Liver (tissue), 9 donors: Measurements from ENCODE around the gene PLK3. TPM values are rescaled to one million over a fixed set of nuclear protein-coding genes. Genes with fewer than 3 reads are reported as not detected.
A peak's percentile ranks its signal among the peaks of the same experiment; 100 is the strongest.

Experiments
- DNase-seq: peaks from one replicate; pipeline ENCODE4 v3.0.0-alpha.2; 2017; ENCODE audit warnings: low spot score
- H3K27ac ChIP-seq, 2 donors: one replicate each; pipeline ENCODE4 v1.7.0; 2013; ENCODE audit warnings: inconsistent platforms in 2 of 2, low read length in 2 of 2, control low read depth in 1 of 2, low read depth in 1 of 2, mild to moderate bottlenecking in 1 of 2
- H3K27me3 ChIP-seq, 4 donors: one replicate each; pipeline versions ENCODE4 v1.6.1 to v1.7.0; 2013; ENCODE audit warnings: low read length in 3 of 4, inconsistent platforms in 1 of 4, mild to moderate bottlenecking in 1 of 4, moderate library complexity in 1 of 4; ENCODE audit not compliant: control insufficient read depth in 4 of 4, insufficient read depth in 4 of 4
- H3K36me3 ChIP-seq, 4 donors: one replicate each; pipeline versions ENCODE4 v1.6.1 to v1.7.0; 2013; ENCODE audit warnings: low read length in 3 of 4, mild to moderate bottlenecking in 3 of 4, low read depth in 1 of 4, moderate library complexity in 1 of 4; ENCODE audit not compliant: control insufficient read depth in 4 of 4, insufficient read depth in 3 of 4
- H3K4me1 ChIP-seq, 4 donors: one replicate each; pipeline versions ENCODE4 v1.6.1 to v1.7.0; 2013; ENCODE audit warnings: low read length in 3 of 4, mild to moderate bottlenecking in 3 of 4, moderate library complexity in 1 of 4; ENCODE audit not compliant: control insufficient read depth in 4 of 4, insufficient read depth in 4 of 4
- H3K4me3 ChIP-seq, 3 donors: one replicate each; pipeline versions ENCODE4 v1.6.1 to v1.7.0; 2013; ENCODE audit warnings: low read length in 3 of 3, control low read depth in 1 of 3, low read depth in 1 of 3, mild to moderate bottlenecking in 1 of 3
- H3K9ac ChIP-seq, 2 donors: one replicate each; pipeline ENCODE4 v1.7.0; 2013; ENCODE audit warnings: low read length in 2 of 2, mild to moderate bottlenecking in 2 of 2, moderate library complexity in 2 of 2, control low read depth in 1 of 2, low read depth in 1 of 2
- H3K9me3 ChIP-seq, 4 donors: one replicate each; pipeline versions ENCODE4 v1.6.1 to v1.7.0; 2013; ENCODE audit warnings: low read length in 3 of 4; ENCODE audit not compliant: control insufficient read depth in 4 of 4
- EGR1 ChIP-seq, 2 donors: IDR thresholded peaks; 2 replicates each; pipeline ENCODE4 v1.6.1; 2016 to 2018; ENCODE audit warnings: antibody characterized with exemption in 2 of 2, low read depth in 2 of 2
- GABPA ChIP-seq, 2 donors: IDR thresholded peaks in 1 of 2; conservative IDR thresholded peaks in 1 of 2; 2 replicates each; pipeline ENCODE4 v1.6.1; 2016; ENCODE audit warnings: antibody characterized with exemption in 2 of 2, mild to moderate bottlenecking in 1 of 2, moderate library complexity in 1 of 2
- RXRA ChIP-seq, 2 donors: IDR thresholded peaks; 2 replicates each; pipeline ENCODE4 v1.6.1; 2017 to 2018; ENCODE audit warnings: antibody characterized with exemption in 2 of 2, mild to moderate bottlenecking in 1 of 2
- YY1 ChIP-seq: IDR thresholded peaks from 2 replicates; pipeline ENCODE4 v1.6.1; 2016; ENCODE audit warnings: antibody characterized with exemption, mild to moderate bottlenecking
- WGBS: extraction: QIAGEN DNeasy Blood & Tissue Kit; methylation state at CpG from one replicate; pipeline ENCODE4 v1.1.7; 2013; 5-methylcytosine and 5-hydroxymethylcytosine counted together
- polyA plus RNA-seq, 2 donors: library from polyadenylated mRNA; stranded (reverse) in 1 of 2; unstranded in 1 of 2; fragments of 200-250 nt in 1 of 2; fragments of >200 nt in 1 of 2; fragmentation: Nextera tagmentation in 1 of 2; extraction: Ambion mirVana in 1 of 2; gene quantifications; one replicate each; pipeline versions ENCODE4 v1.2.1 to v1.2.3, GENCODE V29; 2013 to 2015
- total RNA-seq, 2 donors: library from RNA; depleted of rRNA; stranded (reverse); fragments of >200 nt; gene quantifications; one replicate each; pipeline ENCODE4 v1.2.3, GENCODE V29; 2014
- TF ChIP-seq, protein P1 (sequence below): IDR thresholded peaks from 2 replicates; pipeline ENCODE4 v1.6.1; 2016; ENCODE audit warnings: antibody characterized with exemption
- TF ChIP-seq, protein P2 (sequence below): IDR thresholded peaks from 2 replicates; pipeline ENCODE4 v1.6.1; 2016; ENCODE audit warnings: antibody characterized with exemption, mild to moderate bottlenecking
- donor health status: healthy.
- donor health status: healthy.
- donor health status: healthy.
- donor health status: healthy.
- donor health status: healthy.

The PLK3 gene
- total and polyA plus RNA-seq, 4 donors: 1.5 to 5.7 (median 2.3) TPM

- TF ChIP-seq, protein P1, sequence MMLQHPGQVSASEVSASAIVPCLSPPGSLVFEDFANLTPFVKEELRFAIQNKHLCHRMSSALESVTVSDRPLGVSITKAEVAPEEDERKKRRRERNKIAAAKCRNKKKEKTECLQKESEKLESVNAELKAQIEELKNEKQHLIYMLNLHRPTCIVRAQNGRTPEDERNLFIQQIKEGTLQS: no peak
- TF ChIP-seq, protein P2, sequence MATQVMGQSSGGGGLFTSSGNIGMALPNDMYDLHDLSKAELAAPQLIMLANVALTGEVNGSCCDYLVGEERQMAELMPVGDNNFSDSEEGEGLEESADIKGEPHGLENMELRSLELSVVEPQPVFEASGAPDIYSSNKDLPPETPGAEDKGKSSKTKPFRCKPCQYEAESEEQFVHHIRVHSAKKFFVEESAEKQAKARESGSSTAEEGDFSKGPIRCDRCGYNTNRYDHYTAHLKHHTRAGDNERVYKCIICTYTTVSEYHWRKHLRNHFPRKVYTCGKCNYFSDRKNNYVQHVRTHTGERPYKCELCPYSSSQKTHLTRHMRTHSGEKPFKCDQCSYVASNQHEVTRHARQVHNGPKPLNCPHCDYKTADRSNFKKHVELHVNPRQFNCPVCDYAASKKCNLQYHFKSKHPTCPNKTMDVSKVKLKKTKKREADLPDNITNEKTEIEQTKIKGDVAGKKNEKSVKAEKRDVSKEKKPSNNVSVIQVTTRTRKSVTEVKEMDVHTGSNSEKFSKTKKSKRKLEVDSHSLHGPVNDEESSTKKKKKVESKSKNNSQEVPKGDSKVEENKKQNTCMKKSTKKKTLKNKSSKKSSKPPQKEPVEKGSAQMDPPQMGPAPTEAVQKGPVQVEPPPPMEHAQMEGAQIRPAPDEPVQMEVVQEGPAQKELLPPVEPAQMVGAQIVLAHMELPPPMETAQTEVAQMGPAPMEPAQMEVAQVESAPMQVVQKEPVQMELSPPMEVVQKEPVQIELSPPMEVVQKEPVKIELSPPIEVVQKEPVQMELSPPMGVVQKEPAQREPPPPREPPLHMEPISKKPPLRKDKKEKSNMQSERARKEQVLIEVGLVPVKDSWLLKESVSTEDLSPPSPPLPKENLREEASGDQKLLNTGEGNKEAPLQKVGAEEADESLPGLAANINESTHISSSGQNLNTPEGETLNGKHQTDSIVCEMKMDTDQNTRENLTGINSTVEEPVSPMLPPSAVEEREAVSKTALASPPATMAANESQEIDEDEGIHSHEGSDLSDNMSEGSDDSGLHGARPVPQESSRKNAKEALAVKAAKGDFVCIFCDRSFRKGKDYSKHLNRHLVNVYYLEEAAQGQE: no peak
- TF ChIP-seq RXRA (IDR thresholded peaks at IDR 0.05): no peak
- TF ChIP-seq GABPA (IDR thresholded peaks at IDR 0.05 in 1 of 2, conservative IDR thresholded peaks at IDR 0.05 in 1 of 2): no peak
- no peak for TF ChIP-seq EGR1 (IDR thresholded peaks at IDR 0.05; ENCODE audit: low read depth in 2 of 2)
These were observed 17.1 kb downstream of the PLK3 start (continued) for GRCh38 chr1:44817307-44817706.

GRCh38 chr1:44817771-44818495 lies 17.8 kb downstream of the PLK3 start:
- TF ChIP-seq, protein P2: no peak
- H3K4me3 ChIP-seq: no peak overlapping the region
- no peaks in the 10 kb centered on the region for H3K36me3 ChIP-seq
- H3K9me3 ChIP-seq: no peaks in the 10 kb centered on the region
- H3K27ac ChIP-seq: no peak overlapping the region
- H3K4me1 ChIP-seq: peaks cover 4 to 33% (median 14%) of the 10 kb centered on the region in 4 donors
- 94% methylated on average over 11 of the region's 11 CpGs for whole genome bisulfite sequencing
- no peak for DNase-seq
- no peaks in the 10 kb centered on the region for H3K27me3 ChIP-seq
- no peak overlapping the region for H3K9ac ChIP-seq

- no peak for DNase-seq
- TF ChIP-seq, protein P1: no peak
- peak; percentile 3 for TF ChIP-seq YY1
- H3K9me3 ChIP-seq: no peaks in the 10 kb centered on the region
- H3K36me3 ChIP-seq: no peaks in the 10 kb centered on the region
- peak overlapping the region in 1 of 3 donors; percentile 15 for H3K4me3 ChIP-seq
- peak overlapping the region; percentile 94 to 98 for H3K9ac ChIP-seq
- H3K27me3 ChIP-seq: no peaks in the 10 kb centered on the region
- peaks cover 2 to 23% (median 11%) of the 10 kb centered on the region in 4 donors for H3K4me1 ChIP-seq
- H3K27ac ChIP-seq: peak overlapping the region; percentile 83 to 98
- WGBS: 3% methylated on average over 13 of the region's 13 CpGs
These were observed 19.0 kb downstream of the PLK3 start for GRCh38 chr1:44819196-44819607.
